Glomerular endothelial cell (primary cell): ENCODE results near the gene SF3B6. TPM values are rescaled to one million over a fixed set of nuclear protein-coding genes. Genes with fewer than 3 reads are reported as not detected.
A peak's percentile ranks its signal among the peaks of the same experiment; 100 is the strongest.
"Not testable (repeated sequence)": the region's sequence is repeated elsewhere in the genome, so short reads cannot be mapped to it uniquely, and the experiment has no call there.

Experiments
- DNase-seq: peaks from one replicate; pipeline ENCODE4 v3.0.0-alpha.2; 2011; ENCODE audit warnings: low read depth, low spot score; ENCODE audit errors: extremely low read depth
- total RNA-seq: library from RNA; depleted of rRNA; stranded (reverse); fragments of >200 nt; gene quantifications from 2 replicates; pipeline ENCODE4 v1.2.3, GENCODE V29; 2015

SF3B6 gene
- total RNA-seq, 1 donor from 2014 or later: 163 TPM

- no peak for DNase-seq
Measured at GRCh38 chr2:24054366-24055010, 21.6 kb downstream of the SF3B6 start.

DNA sequence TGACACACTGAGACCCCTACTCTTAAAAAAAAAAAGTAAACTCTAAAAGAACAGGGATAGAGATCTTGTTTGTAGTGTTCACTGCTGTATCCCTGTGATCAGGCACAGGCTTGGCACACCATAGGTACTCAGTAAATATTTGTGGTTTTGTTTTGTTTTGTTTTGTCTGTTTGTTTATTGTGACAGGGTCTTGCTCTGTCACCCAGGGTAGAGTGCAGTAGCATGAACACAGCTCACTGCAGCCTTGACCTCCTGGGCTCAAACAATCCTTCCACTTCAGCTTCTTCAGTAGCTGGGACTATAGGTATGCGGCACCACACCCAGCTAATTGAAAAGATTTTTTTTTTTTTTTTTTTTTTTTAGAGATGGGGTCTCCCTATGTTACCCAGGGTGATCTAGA lies 23.2 kb downstream of the SF3B6 start:
- DNase-seq: no peak

- no peak for DNase-seq
Measured at GRCh38 chr2:24051833-24052232, 24.3 kb downstream of the SF3B6 start.

- DNase-seq: no peak
Measured at GRCh38 chr2:24050041-24050979, 25.8 kb downstream of the SF3B6 start.

DNA sequence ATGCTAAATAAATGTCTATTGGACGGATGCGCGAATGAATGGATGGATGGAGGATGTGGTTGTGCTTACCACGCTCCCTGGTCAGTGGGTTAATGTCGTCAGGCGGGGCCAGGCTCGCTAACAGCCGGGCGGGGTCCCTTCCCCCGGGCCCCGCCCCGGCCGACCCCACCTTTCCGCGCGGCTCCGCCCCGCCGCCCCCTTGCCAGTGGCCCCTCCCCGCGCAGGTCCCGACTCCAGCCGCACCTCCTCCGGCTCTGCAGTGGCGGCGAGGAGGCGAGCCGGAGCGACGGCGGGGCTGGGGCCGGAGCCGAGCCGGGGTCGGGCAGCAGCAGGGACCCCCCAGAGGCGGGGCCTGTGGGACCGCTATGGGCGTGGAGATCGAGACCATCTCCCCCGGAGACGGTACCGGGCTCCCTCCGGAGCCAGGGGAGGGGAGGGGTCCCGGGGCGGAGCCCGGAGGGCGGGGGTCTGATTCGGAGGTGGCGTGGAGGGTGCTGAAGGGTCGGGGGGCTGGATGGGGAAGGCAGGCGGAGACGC lies 26.6 kb downstream of the SF3B6 start, which contains the start of gene FKBP1B:
Gene FKBP1B (plus strand): TSS at position 257 of the 537 bp plus-strand sequence. CDS start 109 bp downstream, at position 366.
- DNase-seq: no peak

GRCh38 chr2:24048769-24049484 lies 27.2 kb downstream of the SF3B6 start:
- DNase-seq: no peak

DNA sequence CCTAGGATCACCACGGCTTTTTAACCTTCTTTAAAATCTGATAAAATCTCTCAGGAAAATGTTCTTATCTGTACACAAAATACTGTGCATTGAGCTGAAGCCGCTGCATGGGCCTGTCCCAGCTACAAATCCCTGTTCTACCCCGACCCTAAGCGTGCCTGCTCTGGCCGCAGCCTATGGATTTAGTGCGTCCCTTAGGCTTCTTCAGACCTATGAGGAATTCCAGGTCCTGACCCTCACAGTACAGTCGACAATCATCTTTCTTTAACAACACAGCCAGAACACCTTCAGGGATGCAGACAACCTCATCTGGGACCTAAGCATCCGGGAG lies 28.5 kb downstream of the SF3B6 start:
- DNase-seq: no peak

GRCh38 chr2:24046930-24047702 lies 29.0 kb downstream of the SF3B6 start, which contains the start of gene WDCP:
Gene WDCP (minus strand): TSS chr2:24047391. CDS start chr2:24039494, 7,897 bp downstream.
- DNase-seq: peak; percentile 93

GRCh38 chr2:24046599-24046929 lies 29.6 kb downstream of the SF3B6 start:
- no peak for DNase-seq

DNA sequence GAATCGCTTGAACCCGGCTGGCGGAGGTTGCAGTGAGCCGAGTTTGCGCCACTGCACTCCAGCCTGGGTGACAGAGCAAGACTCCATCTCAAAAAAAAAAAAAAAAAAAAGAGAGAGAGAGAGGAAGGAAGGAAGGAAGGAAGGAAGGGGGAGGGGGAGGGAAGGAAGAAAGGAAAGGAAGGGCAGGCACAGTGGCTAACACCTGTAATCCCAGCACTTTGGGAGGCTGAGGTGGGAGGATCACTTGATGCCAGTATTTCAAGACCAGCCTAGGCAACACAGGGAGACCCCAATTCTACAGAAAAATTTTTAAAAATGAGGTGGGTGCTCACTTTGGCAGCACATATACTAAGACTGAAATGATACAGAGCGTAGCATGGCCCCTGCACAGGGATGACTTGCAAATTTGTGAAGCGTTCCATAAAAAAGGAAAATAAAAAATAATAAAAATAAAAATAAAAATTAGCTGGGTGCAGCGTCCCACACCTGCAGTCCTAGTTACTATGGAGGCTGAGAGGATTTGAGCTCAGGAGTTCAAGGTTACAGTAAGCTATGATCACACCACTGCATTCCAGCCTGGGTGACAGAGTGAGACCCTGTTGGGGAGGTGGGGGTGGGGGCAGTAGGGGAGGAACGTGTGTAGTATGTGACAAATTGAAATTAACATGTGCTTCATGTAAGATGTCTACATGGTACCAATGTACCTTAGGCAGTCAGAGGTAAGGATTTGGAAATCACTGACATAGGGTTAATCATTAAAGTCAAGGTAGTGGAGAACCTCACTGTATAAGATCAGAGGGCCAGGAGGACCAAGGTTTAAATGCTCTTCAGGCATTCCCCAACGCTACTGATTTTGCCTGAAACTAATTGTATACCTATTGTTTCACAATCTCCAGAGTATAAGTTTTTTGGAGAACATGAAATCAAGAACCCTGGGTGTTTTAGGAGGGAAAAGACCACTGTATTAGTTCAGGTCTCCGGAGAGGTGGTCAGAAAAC lies 30.3 kb downstream of the SF3B6 start:
- DNase-seq: no peak

DNA sequence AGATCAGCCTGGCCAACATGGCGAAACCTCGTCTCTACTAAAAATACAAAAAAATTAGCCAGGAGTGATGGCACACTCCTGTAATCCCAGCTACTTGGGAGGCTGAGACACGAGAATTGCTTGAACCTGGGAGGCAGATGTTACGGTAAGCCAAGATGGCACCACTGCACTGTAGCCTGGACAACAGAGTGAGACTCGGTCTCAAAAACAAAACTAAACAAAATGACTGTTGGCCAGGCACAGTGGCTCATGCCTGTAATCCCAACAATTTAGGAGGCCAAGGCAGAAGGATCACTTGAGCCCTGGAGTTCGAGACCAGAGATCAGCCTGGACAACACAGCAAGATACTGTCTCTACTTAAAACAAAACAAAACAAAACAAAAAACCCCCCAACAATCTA lies 33.0 kb downstream of the SF3B6 start:
- not testable (repeated sequence) for DNase-seq

DNA sequence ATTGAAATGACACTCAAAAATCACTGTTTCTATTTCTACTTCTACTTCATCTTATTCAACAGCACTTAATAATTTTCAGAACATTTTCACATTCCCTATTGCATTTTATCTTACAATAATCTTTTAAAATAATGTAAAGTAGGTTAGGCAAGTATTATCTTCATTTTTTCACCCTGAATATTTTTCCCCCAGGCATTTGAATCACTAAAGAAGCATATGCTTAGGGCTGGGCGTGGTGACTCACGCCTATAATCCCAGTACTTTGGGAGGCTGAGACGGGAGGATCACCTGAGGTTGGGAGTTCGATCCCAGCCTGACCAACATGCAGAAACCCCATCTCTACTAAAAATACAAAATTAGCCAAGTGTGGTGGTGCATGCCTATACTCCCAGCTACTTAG lies 35.6 kb downstream of the SF3B6 start:
- no peak for DNase-seq

DNA sequence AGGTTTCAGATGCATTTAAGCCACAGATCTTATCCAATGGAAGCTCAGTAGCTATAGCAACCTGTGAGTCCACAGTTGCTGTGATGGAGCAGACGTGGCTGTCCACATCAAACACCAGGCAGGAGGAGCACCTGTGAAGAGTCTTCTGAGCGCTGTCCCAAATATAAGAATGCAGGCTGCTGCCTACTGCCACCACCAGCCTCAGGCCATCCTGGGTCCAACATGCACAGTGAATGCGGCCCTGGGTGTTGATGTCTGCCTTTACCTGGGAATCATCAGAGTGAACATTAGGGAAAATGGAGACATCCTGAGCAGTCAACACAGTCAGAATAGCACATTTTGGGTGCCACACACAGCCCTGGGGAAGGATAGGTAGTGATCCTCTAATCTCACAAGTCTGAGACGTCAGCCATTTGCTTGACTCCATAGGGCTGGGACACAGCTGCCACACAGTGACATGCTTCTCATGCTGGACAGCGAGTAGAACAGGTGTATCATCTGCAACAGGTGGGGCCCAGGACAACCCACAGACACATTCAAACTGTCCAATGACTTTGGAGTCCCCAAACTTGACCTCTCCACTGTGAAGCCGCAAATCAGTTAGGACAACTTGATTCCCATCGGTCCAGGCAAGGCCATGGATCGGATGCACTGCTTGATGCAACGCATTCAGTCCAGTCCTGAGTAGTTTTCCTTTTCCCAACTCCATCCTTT lies 37.2 kb downstream of the SF3B6 start:
- DNase-seq: no peak

GRCh38 chr2:24026233-24026632 lies 49.9 kb downstream of the SF3B6 start:
- DNase-seq: no peak

DNA sequence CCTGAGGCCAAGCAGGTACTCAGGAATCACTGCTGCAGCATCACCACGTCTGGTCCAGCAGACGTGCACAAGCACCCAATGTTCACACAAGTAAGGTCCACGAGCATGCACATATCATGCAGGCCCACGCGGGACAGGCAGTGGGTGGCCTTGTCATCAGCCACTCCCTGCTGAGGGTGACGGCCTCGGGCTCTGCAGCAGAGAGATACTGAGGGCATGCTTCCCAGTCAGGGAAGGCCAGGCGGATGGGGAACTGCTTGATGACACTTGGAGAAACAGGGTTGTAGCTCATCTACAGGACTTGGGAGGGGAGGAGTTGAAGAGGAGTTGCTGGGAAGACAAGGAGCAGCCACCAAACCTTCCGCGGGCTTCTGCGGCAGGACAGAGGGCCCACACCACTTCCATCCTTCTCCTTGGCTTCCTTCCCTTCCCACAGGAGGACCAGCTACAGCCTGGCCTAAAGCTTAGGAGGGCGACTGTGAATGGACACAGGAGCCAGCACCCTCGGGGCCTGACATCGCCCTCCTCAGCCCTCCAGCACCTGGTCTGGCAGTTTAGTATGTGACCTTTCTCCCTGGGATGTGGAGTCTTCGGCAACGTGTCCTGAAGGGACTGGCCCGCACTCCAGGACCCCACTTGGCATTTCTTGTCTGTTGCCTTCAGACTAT lies 51.0 kb downstream of the SF3B6 start:
- no peak for DNase-seq

DNA sequence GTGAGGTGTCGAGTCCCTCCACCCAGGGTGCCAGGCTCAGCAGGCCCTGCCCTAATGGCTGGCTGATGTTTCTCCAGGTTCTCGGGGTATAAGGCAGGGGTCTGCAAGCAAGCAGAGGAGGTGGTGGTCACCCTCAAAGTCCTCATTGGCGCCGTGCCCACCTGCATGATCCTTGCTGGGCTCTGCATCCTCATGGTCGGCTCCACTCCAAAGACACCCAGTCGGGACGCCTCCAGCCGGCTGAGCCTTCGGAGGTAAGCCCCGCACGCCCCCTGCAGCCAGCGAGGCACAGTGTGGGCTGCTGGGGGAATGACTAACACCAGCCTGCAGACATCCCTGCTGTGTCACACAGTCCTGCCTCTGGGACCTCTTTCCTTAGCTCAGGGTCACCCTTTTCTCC lies 52.1 kb downstream of the SF3B6 start:
- DNase-seq: no peak

GRCh38 chr2:24022975-24023575 lies 53.1 kb downstream of the SF3B6 start:
- DNase-seq: no peak
